ENCODE measurements around the gene TMEM91. TPM values are rescaled to one million over a fixed set of nuclear protein-coding genes. Genes with fewer than 3 reads are reported as not detected.

Gene TMEM91
- total RNA-seq, 1 experiment from 2014 or later, result 5.3 TPM

GRCh38 chr19:41402010-41402409 is 25.7 kb downstream of the TMEM91 start (continued):
- TF ChIP-seq PRDM15 (CRISPR knock-in tag; IDR thresholded peaks at IDR 0.05), result no peak

- Mint-ChIP-seq H3K4me1 (peaks cover 17% of the 10 kb centered on the region), H3K9me3 (no peaks in the 10 kb centered on the region), H3K36me3 (no peaks in the 10 kb centered on the region), H3K4me3 (no peak overlapping the region), H3K27me3 (ENCODE audit: low read depth) (no peaks in the 10 kb centered on the region), H3K27ac (no peak overlapping the region)
- ChIA-PET POLR2A (no interaction called here), CTCF (no interaction called here)
- ATAC-seq (no peak), DNase-seq (ENCODE audit: low spot score) (no peak)
- TF ChIP-seq ZNF396 (CRISPR knock-in tag; IDR thresholded peaks at IDR 0.05; ENCODE audit: borderline replicate concordance) (no peak), ZNF416 (CRISPR knock-in tag; IDR thresholded peaks at IDR 0.05) (no peak), NFATC4 (CRISPR knock-in tag; IDR thresholded peaks at IDR 0.05) (no peak), ELF4 (CRISPR knock-in tag; IDR thresholded peaks at IDR 0.05; ENCODE audit: low read depth) (no peak), ZMAT4 (CRISPR knock-in tag; IDR thresholded peaks at IDR 0.05) (no peak), FOXP4 (CRISPR knock-in tag; IDR thresholded peaks at IDR 0.05) (no peak)
These were observed 27.0 kb downstream of the TMEM91 start for GRCh38 chr19:41403181-41403970.

DNA sequence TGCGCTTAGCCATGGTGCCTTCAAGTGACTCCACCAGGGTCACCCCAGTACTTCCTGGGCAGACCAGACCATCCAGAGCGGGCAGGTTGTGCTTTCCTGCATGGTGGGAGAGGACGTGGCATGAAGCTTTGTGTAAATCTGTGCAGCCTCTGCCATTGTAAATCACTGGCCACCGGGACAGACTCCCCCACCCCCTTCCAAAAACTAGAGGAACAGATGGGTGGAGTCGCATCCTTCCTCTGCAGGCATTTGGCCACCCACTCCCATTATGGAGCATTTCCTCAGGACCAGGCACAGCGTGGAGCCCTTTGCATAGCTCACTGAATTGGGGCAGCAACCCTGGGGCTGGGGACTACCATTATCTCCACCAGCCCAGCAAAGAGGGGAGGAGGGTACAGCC is 29.4 kb downstream of the TMEM91 start:
- H3K27me3 Mint-ChIP-seq (ENCODE audit: low read depth), result no peaks in the 10 kb centered on the region
- no peak overlapping the region for H3K4me3 Mint-ChIP-seq
- POLR2A ChIA-PET, result interaction anchor here (0.6 kb wide), 1 partner anchor 96 kb away, joined by 4 read pairs; the partner anchor contains the start of gene CCDC97
- no peak overlapping the region for H3K27ac Mint-ChIP-seq
- no peak for TF ChIP-seq ZBTB21 (CRISPR knock-in tag; IDR thresholded peaks at IDR 0.05; ENCODE audit: borderline replicate concordance)
- no peak for TF ChIP-seq ZBTB43 (CRISPR knock-in tag; IDR thresholded peaks at IDR 0.05)
- TF ChIP-seq ATF1 (CRISPR knock-in tag; IDR thresholded peaks at IDR 0.05), result no peak
- no peak for TF ChIP-seq EMX1 (CRISPR knock-in tag; IDR thresholded peaks at IDR 0.05)
- CTCF ChIA-PET, result interaction anchor here (0.6 to 1.4 kb wide), 3 partner anchors 54 to 158 kb away, joined by 3 to 6 read pairs (median 4); no protein-coding TSS in a partner anchor
- no peaks in the 10 kb centered on the region for H3K9me3 Mint-ChIP-seq
- ATAC-seq (no peak), DNase-seq (ENCODE audit: low spot score) (no peak)
- H3K4me1 Mint-ChIP-seq, result peaks cover 13% of the 10 kb centered on the region
- no peaks in the 10 kb centered on the region for H3K36me3 Mint-ChIP-seq

- Mint-ChIP-seq H3K9me3 (no peaks in the 10 kb centered on the region), H3K27me3 (ENCODE audit: low read depth) (no peaks in the 10 kb centered on the region), H3K4me1 (peaks cover 13% of the 10 kb centered on the region), H3K36me3 (no peaks in the 10 kb centered on the region), H3K4me3 (no peak overlapping the region), H3K27ac (peak overlapping the region; percentile 82)
- peak; percentile 87 for ATAC-seq
- DNase-seq (ENCODE audit: low spot score), result peak; percentile 31
- ChIA-PET CTCF (interaction anchor here (0.9 to 3.8 kb wide), 7 partner anchors 20 to 156 kb away, joined by 3 to 25 read pairs (median 6); partner anchors contain the start of gene B3GNT8), POLR2A (interaction anchor here (0.7 to 1.9 kb wide), 2 partner anchors 32 to 350 kb away, joined by 4 to 10 read pairs; partner anchors contain the start of gene DMAC2)
- TF ChIP-seq, protein P1, sequence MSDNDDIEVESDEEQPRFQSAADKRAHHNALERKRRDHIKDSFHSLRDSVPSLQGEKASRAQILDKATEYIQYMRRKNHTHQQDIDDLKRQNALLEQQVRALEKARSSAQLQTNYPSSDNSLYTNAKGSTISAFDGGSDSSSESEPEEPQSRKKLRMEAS (CRISPR knock-in tag; IDR thresholded peaks at IDR 0.05), result no peak
- TF ChIP-seq JUN (CRISPR knock-in tag; IDR thresholded peaks at IDR 0.05), result no peak
- TF ChIP-seq JAZF1 (CRISPR knock-in tag; IDR thresholded peaks at IDR 0.05), result no peak
- no peak for TF ChIP-seq CREM (CRISPR knock-in tag; IDR thresholded peaks at IDR 0.05)
- TF ChIP-seq RORB (CRISPR knock-in tag; IDR thresholded peaks at IDR 0.05), result no peak
- no peak for TF ChIP-seq ZSCAN18 (CRISPR knock-in tag; IDR thresholded peaks at IDR 0.05)
- no peak for TF ChIP-seq IRF2 (CRISPR knock-in tag; IDR thresholded peaks at IDR 0.05; ENCODE audit: borderline replicate concordance, low read depth)
These were observed 30.9 kb downstream of the TMEM91 start for GRCh38 chr19:41407271-41407670.

Measured in WTC11 (cell line).